Posterior cingulate gyrus (tissue), 11 donors: ENCODE data around the gene C2orf49.

Source experiments
- DNase-seq, 10 donors: peaks; one replicate each; pipeline versions ENCODE4 v3.0.0 to v3.0.0-alpha.2; 2020 to 2021; ENCODE audit warnings: mixed read lengths in 3 of 10
- intact Hi-C: fragments of 100-400 bp; cut with DNase I; formaldehyde crosslinking; loops from one replicate; pipeline ENCODE4 v1.15.1; 2023

Gene C2orf49

DNA sequence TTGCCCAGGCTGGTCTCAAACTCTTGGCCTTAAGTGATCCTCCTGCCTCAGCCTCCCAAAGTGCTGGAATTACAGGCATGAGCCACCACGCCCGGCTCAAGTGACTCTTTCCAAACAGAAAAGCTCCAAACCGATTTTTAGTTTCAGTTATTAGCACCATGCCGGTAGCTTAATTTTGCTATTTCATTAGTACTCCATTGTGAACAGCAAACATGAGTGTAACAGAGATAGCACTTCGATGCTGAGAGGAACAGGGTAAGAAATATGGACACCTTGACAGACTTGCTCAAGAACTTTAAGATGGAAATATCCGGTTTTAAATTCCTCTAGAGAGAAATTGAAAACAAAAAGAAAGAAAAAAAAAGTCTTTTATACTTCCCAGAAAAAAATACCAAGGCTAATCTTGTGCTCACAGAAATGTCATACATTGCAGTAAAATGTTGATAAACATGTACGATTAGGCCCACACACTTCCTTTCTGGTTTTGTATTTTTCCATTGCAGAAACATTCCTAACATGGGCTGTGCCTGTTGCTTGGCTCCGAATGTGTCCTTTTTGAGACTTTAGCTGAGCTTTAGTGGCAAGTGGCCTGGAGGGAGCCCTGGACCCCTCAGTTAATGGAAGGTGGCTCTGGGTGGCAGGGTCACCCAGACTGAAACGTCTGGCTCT is 43.2 kb downstream of the C2orf49 start:
- intact Hi-C loops, result no loop called here
- peak in 1 of 10 donors; percentile 8 for DNase-seq

DNA sequence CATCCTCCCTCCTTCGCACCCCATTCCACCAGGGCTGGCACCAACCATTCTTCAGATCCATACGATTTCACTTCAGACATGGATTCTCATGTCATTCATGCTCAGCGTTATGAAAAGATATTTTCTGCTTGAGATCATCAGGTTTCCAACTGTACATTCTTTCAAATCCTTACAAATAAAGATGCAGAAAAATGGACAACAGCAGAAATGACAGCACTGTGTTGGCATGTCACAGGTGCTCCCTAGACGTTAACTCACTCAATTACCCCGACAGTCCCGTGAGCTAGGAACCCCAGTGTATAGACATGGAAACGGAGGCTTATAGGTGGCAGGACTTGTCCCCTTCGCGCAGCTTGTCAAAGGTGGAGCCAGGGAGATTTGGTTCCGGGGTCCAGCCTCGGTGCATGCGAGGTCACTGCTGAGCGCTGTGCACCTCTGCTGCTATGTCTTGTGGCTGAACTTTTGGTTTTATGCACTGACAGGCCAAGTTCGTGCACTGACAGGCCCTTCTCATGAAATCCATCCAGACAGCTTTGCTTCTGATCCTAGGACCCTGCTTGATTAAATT is 43.8 kb downstream of the C2orf49 start:
- no peak for DNase-seq
- intact Hi-C loops, result no loop called here

DNA sequence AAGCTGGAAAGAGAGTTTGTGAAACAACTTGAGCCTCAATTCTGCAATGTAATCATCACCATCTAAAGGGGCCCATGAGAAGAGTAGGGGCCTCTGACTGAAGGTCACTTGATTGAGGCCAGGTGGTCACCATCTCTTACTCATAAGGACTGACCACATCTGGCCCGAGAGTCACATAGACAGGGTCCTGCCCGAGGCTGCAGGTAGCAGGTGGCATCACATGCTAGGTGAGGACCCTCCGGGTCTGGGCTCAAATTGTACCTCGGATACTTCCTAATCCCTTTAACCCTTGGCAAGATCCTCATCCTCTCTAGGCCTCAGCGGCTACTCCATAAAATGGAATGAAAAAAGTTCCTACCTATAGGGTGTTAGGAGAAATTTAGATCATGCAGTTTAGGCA is 44.8 kb downstream of the C2orf49 start:
- intact Hi-C loops, result no loop called here
- DNase-seq, result no peak

DNA sequence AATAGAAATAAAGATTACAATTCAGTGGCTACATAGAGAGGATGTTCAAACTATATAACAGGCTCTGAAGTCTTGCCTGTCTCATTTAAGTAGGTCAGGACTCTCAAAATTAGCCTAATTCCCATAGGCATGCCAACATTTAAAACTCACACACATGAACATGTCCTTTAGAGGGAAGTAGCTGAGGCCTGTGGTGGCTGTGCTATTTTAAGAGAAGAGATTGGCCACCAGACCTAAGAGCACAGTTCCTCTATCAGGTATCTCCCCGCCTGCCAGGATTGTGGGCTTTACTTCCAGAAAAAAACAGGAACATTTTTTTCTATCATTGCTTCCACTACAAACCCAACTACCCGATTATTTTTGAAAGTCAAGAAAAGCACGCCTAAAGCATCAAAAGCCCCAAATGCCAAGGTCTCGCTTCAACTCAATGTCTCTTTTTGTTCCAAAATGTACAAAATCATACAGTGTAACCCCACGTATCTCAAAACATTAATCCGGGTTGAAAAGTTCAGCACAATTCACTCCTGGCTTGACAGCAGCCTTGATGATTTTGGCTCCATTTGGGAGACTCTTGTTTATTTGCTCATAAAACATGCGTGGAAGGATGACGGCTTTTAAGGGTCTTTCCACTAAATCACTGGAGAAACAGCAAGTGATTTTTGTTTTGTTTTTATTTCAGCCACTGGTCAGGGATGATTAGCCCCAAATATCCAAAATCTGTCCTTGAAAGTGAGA is 46.3 kb downstream of the C2orf49 start:
- DNase-seq, result no peak
- intact Hi-C loops, result no loop called here

DNA sequence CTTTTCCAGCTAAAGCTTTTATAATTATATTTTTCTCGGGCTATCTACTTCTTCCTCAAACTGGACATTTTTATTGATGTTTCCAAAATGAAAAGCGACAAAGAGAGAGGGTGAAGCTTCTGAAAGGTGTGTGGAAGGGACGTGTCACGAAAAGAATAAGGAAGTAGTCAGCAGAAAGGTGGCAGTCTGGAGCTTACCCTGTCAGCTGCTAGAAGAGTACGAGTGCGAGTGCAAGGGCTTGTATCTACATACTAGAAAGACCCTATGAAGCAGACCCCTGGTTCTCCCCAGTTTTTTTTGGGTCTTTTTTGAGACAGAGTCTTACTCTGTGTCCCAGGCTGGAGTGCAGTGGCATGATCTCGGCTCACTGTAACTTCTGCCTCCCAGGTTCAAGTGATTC is 46.9 kb downstream of the C2orf49 start:
- intact Hi-C loops, result no loop called here
- DNase-seq, result no peak

DNA sequence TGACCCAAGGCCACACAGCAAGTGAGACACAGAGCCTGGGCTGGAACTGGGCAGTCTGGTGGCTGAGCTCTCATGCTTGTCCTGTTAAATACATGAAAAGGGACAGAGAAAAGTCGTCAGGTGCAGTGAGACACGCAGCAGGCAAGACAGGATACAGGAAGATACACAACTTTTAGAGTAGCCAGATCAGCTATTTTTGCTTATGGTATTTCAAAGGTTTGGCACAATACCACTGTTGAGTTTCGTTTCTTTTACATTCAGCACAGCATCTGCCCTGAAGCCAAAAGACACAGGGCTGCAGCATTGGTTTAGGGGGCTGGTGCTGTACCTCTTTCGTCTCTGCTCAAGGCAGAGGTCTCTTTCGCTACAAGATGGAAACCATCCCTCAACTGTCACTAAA is 47.5 kb downstream of the C2orf49 start:
- intact Hi-C loops, result no loop called here
- DNase-seq, result no peak

DNA sequence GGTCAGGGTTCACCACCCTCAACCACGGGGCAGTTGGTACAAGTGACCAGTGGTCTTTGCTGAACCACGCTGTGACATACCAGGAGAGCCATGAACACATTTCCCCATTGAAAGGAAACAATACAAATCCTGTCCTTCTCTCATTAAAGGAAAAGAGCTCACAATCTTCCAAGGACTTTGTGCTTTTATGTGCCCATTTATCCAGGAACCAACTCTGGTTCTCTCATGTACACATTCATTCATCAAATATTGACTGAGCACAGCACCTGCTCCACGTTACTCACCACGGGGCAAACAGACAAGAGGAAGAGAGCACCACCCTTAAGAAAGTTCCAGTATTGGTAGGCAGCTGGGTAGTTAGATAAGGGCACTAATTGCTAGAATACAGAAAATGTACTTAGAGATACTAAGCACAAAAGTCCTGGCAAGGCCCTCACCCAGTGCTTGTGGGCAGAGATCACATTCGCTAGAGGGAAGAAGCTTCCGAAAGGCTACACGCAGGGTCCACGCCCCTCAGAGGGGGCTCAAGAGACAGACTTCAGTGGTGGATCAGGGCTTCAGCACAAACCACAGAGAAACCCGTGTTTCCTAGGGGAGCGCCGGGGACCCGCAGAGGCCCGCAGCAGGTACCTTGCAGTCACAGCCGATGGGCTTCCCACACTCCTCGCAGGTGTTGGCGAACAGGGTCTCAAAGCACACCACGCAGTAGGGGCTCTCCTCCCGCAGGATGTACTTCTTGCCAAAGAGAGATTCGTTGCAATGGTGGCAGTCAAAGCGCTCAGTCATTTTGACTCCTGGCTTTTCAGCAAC is 48.6 kb downstream of the C2orf49 start:
- intact Hi-C loops, result no loop called here

DNA sequence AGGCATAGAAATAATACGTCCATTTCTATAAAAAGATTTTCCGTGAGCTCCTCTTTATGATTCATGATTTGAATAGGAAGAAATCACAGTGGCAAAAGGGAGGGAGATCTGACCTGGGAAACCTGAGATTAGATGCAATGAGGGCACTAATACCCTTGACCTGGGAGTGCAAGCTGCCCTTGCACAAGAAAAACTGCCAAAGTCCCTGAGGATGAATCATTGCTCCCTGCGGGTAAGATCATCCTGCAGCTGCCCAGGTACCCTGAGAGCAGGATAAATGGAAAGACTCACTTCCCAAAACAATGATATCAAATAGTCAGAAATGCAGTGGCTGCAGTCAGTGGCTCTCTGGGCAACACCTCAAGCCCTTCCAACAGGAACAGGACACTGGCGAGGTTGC is 49.9 kb downstream of the C2orf49 start:
- intact Hi-C loops, result no loop called here
- no peak for DNase-seq

More for the DNA sequence above, 48.6 kb downstream of the C2orf49 start:
- no peak for DNase-seq

DNA sequence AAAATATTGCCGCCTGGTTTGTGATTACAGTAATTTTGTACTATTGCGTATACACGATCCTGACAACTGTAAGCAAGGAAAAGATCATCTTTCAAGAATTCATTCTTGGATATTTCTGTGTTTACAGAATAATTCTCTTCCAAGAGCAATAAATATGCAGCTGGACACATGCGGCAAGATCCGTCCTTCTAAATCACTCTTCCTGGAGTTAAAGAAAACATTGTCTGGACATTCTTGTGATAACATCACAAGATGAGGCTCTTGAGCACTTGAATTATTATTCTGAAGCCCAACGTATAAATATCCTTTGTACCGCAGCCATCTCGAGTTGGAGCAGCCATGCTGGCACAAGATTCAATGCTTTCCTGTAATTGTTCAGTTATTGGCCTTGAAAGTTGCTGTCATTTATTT is 51.6 kb downstream of the C2orf49 start:
- intact Hi-C loops, result no loop called here
- no peak for DNase-seq

DNA sequence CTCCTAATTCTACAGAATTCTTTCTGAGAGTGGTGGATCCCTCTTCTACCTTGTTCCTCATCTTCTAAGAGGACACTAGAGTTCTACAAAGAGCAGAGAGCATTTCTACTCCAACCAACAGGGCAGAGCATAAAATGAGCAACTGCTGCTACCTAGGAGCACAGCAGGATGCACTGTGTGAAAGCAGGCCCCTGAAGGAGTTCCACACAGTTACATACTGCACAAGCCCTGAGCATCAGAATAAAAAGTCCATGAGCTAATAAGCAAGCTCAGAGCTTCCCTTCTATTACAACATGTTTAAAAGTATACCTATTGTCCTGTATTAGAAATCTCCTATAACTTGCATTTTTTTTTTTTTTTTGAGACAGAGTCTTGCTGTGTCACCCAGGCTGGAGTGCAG is 53.1 kb downstream of the C2orf49 start:
- intact Hi-C loops, result no loop called here

DNA sequence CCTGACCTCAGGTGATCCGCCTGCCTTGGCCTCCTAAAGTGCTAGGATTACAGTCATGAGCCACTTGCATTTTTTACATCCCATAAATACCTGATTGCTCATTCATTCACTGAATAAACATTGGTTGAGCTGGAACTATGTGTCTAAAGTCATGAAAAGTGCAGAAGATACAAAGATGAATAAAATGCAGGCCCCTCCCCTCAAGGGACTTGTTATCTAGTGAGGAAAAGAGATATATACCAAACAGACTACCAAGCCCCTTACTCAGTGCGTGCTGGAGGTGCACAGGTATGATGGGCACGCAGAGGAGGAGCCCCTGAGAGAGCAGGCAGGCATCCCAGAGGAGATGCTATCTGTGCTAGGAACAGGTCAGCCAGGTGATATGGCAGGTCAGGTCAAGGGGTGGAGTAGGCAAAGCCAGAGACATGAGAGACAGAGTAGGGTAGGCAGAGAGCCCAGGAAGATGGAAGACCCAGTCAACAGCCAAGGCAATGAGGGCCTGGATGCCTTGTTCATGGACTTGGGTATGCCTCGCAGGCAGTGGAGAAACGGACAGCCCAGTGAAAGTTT is 53.8 kb downstream of the C2orf49 start:
- intact Hi-C loops, result no loop called here
- no peak for DNase-seq

More for the DNA sequence above, 53.1 kb downstream of the C2orf49 start:
- DNase-seq, result no peak

DNA sequence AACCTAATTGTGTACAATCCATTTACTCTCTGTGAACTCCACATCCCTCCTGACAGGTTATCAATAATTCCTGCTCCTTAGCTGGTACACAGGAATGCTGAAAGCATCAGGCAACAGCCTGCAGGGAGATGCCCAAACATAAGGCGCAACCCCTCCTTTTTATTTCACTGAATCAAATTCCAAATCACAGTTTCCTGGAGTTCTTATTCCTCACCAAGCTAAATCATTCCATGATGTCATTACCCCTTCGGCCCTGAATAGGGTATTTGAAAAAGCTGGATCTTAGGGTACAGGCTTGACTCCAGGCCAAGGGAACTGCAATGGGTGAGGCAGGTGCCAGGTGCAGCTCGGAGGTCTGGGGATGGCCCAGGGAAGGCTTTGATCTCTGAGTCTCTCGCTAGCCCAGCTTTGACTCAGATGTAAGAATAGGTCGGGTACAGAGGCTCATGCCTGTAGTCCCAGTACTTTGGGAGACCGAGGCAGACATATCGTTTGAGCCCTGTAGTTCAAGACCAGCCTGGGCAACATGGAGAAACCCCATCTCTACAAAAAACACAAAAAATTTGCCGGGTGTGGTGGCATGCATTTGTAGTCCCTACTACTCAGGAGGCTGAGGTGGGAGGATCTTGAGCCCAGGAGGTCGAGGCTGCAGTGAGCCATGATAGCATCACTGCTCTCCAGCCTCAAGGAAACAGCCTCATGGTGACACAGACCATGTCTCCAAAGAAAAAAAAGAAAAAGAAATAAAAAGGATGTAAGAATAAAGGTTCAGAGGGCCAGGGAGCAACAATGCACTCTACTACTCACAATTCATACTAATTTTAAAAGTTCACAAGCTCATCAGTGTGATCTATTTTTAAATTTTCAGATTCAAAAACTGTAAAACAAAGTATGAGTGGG is 54.7 kb downstream of the C2orf49 start:
- no peak for DNase-seq
- intact Hi-C loops, result no loop called here

DNA sequence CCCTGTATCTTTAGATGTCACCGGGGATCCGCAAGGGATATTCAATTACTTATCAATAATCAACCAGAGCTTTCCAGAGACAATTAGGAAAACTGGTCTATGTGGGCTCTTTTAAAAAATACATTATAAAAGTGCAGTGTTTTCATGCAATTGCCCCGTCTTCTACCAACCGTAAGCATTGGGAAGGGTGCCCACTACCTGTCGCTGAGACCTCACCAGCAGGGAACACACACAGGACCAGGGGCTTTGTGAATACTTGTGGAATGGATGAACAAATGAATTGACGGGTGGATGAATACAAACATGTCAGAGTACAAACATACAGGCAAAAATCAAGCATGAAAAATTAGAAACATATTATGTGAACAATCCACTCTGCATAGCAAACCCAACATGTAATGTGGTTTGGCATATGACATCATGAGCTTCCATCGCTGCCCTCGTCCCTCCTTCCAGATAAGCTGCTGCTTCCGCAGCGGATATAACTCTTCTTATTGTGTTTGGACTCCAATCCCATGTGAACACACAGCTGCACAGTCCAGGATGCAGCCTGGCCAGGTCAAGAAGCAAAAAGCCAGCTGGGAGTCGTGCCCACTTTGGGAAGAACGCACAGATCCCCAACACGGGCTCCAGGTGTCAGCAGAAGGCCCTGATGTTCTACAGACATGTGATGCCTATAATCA is 56.2 kb downstream of the C2orf49 start:
- DNase-seq, result no peak
- intact Hi-C loops, result no loop called here

DNA sequence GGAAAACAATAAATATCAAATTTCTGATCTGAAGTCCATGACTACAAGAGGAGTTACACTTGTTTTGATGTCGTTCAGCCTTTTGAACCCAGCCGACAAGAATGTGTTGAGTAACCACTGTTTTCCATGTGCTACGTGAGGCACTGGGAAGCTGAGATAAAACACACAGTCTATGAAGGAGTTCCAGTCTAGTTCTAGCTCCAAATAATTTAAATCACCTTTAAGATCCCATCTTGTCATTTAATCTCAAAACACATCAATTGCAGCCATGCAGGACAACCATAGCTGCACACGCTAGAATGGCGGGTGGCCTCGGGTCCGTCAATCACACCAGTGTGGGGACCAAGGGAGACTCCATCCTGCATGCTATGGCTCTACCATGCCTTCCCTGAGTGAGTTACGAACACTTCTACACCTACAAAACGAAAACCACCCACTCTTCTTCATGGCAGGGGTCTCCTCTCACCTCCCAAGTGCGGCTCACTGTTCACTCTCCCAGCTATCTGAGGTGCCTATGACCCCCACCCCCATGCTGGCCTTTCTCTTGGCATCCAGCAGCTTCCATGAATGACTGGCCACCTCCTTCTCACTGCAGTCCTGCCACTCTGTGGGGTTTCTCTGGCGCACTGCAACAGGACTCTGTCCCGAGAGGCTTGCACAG is 57.7 kb downstream of the C2orf49 start:
- DNase-seq, result no peak
- intact Hi-C loops, result no loop called here

DNA sequence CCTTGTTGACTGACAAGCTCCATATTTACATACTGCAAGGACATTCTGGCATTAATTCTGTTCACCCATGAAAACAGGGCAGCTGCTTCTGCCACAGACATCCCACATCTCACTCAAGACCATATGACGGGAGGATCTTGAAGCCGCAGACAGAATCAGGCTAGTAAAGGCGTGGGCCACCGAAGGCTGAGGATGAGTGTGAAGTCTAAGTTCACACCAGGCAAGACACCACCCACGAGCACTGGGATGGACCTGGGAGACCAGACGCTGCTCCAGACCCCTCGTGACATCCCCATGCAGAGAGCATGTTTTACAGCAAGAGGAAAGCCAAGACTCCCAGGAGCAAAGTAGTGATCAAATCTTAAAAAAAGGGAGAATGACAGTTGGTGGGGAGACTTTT is 58.4 kb downstream of the C2orf49 start:
- intact Hi-C loops, result no loop called here
- peak in 4 of 10 donors; percentile 28 to 91 (median 69) for DNase-seq

DNA sequence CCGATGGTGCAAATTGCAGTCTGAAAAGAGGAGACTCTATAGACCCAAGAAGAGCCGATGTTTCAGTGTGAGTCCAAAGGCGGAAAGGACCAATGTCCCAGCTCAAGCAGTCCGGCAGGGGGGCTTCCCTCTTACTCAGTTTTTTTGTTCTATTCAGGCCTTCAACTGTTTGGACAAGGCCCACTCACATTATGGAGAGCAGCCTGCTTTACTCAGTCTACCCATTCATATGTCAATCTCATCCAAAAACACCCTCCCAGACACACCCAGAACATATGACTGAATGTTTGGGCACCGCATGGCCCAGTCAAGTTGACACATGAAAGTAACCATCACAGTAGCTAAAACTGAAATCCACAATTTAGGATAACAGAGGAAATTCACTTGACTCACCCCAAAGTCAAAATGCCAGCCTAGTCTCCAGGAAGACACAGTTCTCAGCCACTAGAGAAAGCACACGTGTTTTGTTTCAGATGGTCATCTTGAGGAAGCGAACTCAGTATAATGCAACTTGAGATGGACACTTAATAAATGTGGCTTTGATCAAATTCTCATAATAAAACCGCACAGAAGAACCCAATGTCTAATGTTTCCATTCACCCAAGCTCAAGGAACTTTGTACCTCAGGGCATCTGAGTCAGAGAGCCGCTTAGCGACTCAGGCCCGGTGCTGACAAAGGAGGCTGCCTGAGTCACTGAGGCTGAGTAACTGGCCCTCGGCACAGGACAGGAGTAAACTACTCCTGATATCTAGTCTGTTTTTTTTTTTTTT is 59.1 kb downstream of the C2orf49 start:
- intact Hi-C loops, result no loop called here
- no peak for DNase-seq

DNA sequence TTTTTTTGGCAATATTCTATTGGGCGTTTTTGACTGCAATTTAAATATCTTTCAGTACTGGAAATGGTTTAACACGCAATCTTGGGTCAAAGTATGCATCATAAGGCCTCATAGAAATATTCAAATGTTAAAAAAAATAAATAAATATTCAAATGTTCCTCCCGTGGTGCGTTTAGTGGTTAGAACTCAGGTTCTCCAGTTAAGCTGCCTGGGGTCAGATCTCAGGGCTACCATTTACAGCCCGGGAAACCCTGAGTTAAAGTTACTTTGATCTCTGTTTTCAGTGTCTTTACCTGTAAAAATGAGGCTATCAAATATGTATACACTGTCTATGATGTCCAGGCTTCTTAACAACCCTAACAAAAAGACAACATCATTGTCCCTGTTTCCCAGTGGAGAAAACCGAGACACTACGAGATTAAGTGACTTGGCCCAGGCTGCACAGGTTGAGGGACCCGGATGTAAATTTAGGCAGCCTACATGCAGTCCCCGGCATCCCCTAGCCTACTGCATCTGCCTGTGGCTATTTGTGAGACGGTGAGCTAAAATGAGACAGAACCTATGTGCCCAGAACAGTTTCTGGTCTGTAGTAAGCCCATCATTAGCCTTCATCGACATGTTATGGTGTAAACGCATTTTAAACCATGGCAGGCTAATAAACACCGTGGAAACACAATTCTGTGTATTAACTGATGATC is 59.8 kb downstream of the C2orf49 start:
- intact Hi-C loops, result no loop called here
- peak in 1 of 10 donors; percentile 77 for DNase-seq
